ENCODE data around the gene PABPN1. TPM values are rescaled to one million over a fixed set of nuclear protein-coding genes. Genes with fewer than 3 reads are reported as not detected.
A peak's percentile ranks its signal among the peaks of the same experiment; 100 is the strongest.

PABPN1 gene
- total and polyA plus RNA-seq, 2 experiments from 2014 or later: 57.8 to 60.3 TPM

DNA sequence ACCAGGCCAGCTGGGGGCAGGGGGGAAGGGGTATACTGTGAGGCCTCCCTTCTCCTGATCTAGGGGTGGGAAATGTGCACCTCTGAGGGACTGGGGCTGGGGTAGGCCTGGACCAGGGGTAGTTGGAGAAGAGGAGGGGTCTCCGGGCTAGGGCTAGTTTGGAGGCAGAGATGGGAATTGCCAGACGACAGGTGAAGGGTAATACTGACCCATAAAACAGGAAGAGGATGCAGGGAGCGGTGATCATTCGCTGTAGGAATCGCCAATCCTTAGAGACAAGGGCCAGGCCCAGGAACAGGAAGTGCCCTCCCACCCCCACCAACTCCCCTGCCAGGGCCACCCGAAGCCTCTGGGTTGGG is 27.0 kb downstream of the PABPN1 start:
- Histone ChIP-seq H3K4me1 (ENCODE audit: insufficient read depth) (no peaks in the 10 kb centered on the region), H3K9me3 (ENCODE audit: low read depth) (no peaks in the 10 kb centered on the region), H4K20me1 (ENCODE audit: insufficient read depth) (no peaks in the 10 kb centered on the region), H3K27me3 (replicated peaks; ENCODE audit: insufficient read depth) (no peaks in the 10 kb centered on the region), H3K9me2 (ENCODE audit: insufficient read depth) (no peaks in the 10 kb centered on the region), H3K9ac (no peak overlapping the region), H3K27ac (no peak overlapping the region), H3K4me3 (no peak overlapping the region), H3K36me3 (ENCODE audit: low read depth) (no peaks in the 10 kb centered on the region), H2AFZ (no peak overlapping the region), H3K4me2 (ENCODE audit: unreplicated experiment) (no peak overlapping the region), H3K79me2 (ENCODE audit: insufficient read depth) (no peaks in the 10 kb centered on the region), H3F3A (ENCODE audit: insufficient read depth) (no peaks in the 10 kb centered on the region)
- no peak for TF ChIP-seq EZH2 (IDR thresholded peaks at IDR 0.05; ENCODE audit: insufficient read depth, poor library complexity, severe bottlenecking)
- TF ChIP-seq EZH2phosphoT487 (IDR thresholded peaks at IDR 0.05; ENCODE audit: insufficient read depth, low read depth): no peak
- DNase-seq: no peak
- WGBS, 2 experiments (ENCODE audit: low coverage in 1 of 2, low lambda C conversion rate in 2 of 2, missing lambda C conversion rate in 2 of 2): 80 to 90% methylated on average over 3 to 6 of the region's 6 CpGs
- in situ Hi-C loops (cut with MboI): no loop called here

GRCh38 chr14:23349156-23349845 is 28.0 kb downstream of the PABPN1 start:
- in situ Hi-C loops (cut with MboI): no loop called here
- 87 to 94% methylated on average over 8 of the region's 8 CpGs for WGBS, 2 experiments (ENCODE audit: low coverage in 1 of 2, low lambda C conversion rate in 2 of 2, missing lambda C conversion rate in 2 of 2)
- no peak for DNase-seq

GRCh38 chr14:23351681-23352505 is 30.6 kb downstream of the PABPN1 start:
- in situ Hi-C loops (cut with MboI): no loop called here
- Histone ChIP-seq H3F3A (ENCODE audit: insufficient read depth) (no peaks in the 10 kb centered on the region), H3K36me3 (ENCODE audit: low read depth) (no peaks in the 10 kb centered on the region), H3K9me3 (ENCODE audit: low read depth) (no peaks in the 10 kb centered on the region), H3K27ac (no peak overlapping the region), H3K4me2 (ENCODE audit: unreplicated experiment) (peak overlapping the region; percentile 81), H3K27me3 (replicated peaks; ENCODE audit: insufficient read depth) (no peaks in the 10 kb centered on the region), H3K9ac (peak overlapping the region; percentile 65), H4K20me1 (ENCODE audit: insufficient read depth) (no peaks in the 10 kb centered on the region), H3K4me1 (ENCODE audit: insufficient read depth) (no peaks in the 10 kb centered on the region), H3K9me2 (ENCODE audit: insufficient read depth) (no peaks in the 10 kb centered on the region), H3K4me3 (peak overlapping the region; percentile 77), H3K79me2 (ENCODE audit: insufficient read depth) (no peaks in the 10 kb centered on the region), H2AFZ (peak overlapping the region; percentile 57)
- DNase-seq: peak; percentile 34
- TF ChIP-seq EZH2phosphoT487 (IDR thresholded peaks at IDR 0.05; ENCODE audit: insufficient read depth, low read depth): no peak
- 7 to 10% methylated on average over 50 to 58 of the region's 61 CpGs for WGBS, 2 experiments (ENCODE audit: low coverage in 1 of 2, low lambda C conversion rate in 2 of 2, missing lambda C conversion rate in 2 of 2)

More at GRCh38 chr14:23349156-23349845, 28.0 kb downstream of the PABPN1 start:
- TF ChIP-seq EZH2 (IDR thresholded peaks at IDR 0.05; ENCODE audit: insufficient read depth, poor library complexity, severe bottlenecking) (no peak), EZH2phosphoT487 (IDR thresholded peaks at IDR 0.05; ENCODE audit: insufficient read depth, low read depth) (no peak)
- Histone ChIP-seq H3K36me3 (ENCODE audit: low read depth) (no peaks in the 10 kb centered on the region), H3F3A (ENCODE audit: insufficient read depth) (no peaks in the 10 kb centered on the region), H3K4me2 (ENCODE audit: unreplicated experiment) (no peak overlapping the region), H4K20me1 (ENCODE audit: insufficient read depth) (no peaks in the 10 kb centered on the region), H3K4me3 (no peak overlapping the region), H3K9me3 (ENCODE audit: low read depth) (no peaks in the 10 kb centered on the region), H2AFZ (no peak overlapping the region), H3K9ac (no peak overlapping the region), H3K27me3 (replicated peaks; ENCODE audit: insufficient read depth) (no peaks in the 10 kb centered on the region), H3K9me2 (ENCODE audit: insufficient read depth) (no peaks in the 10 kb centered on the region), H3K79me2 (ENCODE audit: insufficient read depth) (no peaks in the 10 kb centered on the region), H3K27ac (no peak overlapping the region), H3K4me1 (ENCODE audit: insufficient read depth) (no peaks in the 10 kb centered on the region)

- WGBS, 2 experiments (ENCODE audit: low coverage in 1 of 2, low lambda C conversion rate in 2 of 2, missing lambda C conversion rate in 2 of 2): 0 to 1% methylated on average over 23 to 27 of the region's 42 CpGs
- 0 out of 2 replicates have a peak, but pooled peaks cover 4% of the 10 kb centered on the region for H3K36me3 ChIP-seq (ENCODE audit: low read depth)
- in situ Hi-C loops (cut with MboI): no loop called here
- H3K9me2 ChIP-seq (ENCODE audit: insufficient read depth): no peaks in the 10 kb centered on the region
- no peaks in the 10 kb centered on the region for H3F3A ChIP-seq (ENCODE audit: insufficient read depth)
- H3K79me2 ChIP-seq (ENCODE audit: insufficient read depth): no peaks in the 10 kb centered on the region
- peak within 1 kb of the TSS; percentile 65 for H3K9ac ChIP-seq
- H3K27me3 ChIP-seq (replicated peaks; ENCODE audit: insufficient read depth): no peaks in the 10 kb centered on the region
- H3K4me1 ChIP-seq (ENCODE audit: insufficient read depth): no peaks in the 10 kb centered on the region
- H4K20me1 ChIP-seq (ENCODE audit: insufficient read depth): no peaks in the 10 kb centered on the region
- peak; percentile 97 for DNase-seq
- H2AFZ ChIP-seq: peak within 1 kb of the TSS; percentile 57
- TF ChIP-seq EZH2 (IDR thresholded peaks at IDR 0.05; ENCODE audit: insufficient read depth, poor library complexity, severe bottlenecking) (no peak), EZH2phosphoT487 (IDR thresholded peaks at IDR 0.05; ENCODE audit: insufficient read depth, low read depth) (no peak)
- H3K27ac ChIP-seq: peak within 1 kb of the TSS; percentile 44
- H3K4me2 ChIP-seq (ENCODE audit: unreplicated experiment): peak within 1 kb of the TSS; percentile 81
- H3K9me3 ChIP-seq (ENCODE audit: low read depth): no peaks in the 10 kb centered on the region
- peak within 1 kb of the TSS; percentile 77 for H3K4me3 ChIP-seq
These were observed 31.5 kb downstream of the PABPN1 start, which contains the start of gene SLC22A17 for GRCh38 chr14:23352506-23353432. SLC22A17 (minus strand) TSS chr14:23352887.
